Measurements from ENCODE around the gene MEG3.
"Not testable (repeated sequence)": the region's sequence is repeated elsewhere in the genome, so short reads cannot be mapped to it uniquely, and the experiment has no call there.

The MEG3 gene

GRCh38 chr14:100788942-100789341, 37.0 kb upstream of the MEG3 start:
- DNase-seq (ENCODE audit: low spot score): no peak

- DNase-seq (ENCODE audit: low spot score): no peak
Measured at GRCh38 chr14:100789460-100790417, 36.2 kb upstream of the MEG3 start.

- no peak for DNase-seq (ENCODE audit: low spot score)
Measured at GRCh38 chr14:100790502-100791347, 35.2 kb upstream of the MEG3 start.

- no peak for DNase-seq (ENCODE audit: low spot score)
Measured at GRCh38 chr14:100791348-100791735, 34.6 kb upstream of the MEG3 start.

GRCh38 chr14:100791995-100792394, 33.9 kb upstream of the MEG3 start:
- DNase-seq (ENCODE audit: low spot score): no peak

- no peak for DNase-seq (ENCODE audit: low spot score)
Measured at GRCh38 chr14:100796946-100797345, 29.0 kb upstream of the MEG3 start.

GRCh38 chr14:100800041-100800440, 25.9 kb upstream of the MEG3 start:
- no peak for DNase-seq (ENCODE audit: low spot score)

GRCh38 chr14:100801433-100801832, 24.5 kb upstream of the MEG3 start:
- not testable (repeated sequence) for DNase-seq (ENCODE audit: low spot score)

GRCh38 chr14:100802179-100802578, 23.7 kb upstream of the MEG3 start:
- no peak for DNase-seq (ENCODE audit: low spot score)

- DNase-seq (ENCODE audit: low spot score): no peak
Measured at GRCh38 chr14:100802766-100803165, 23.2 kb upstream of the MEG3 start.

GRCh38 chr14:100803226-100803625, 22.7 kb upstream of the MEG3 start:
- DNase-seq (ENCODE audit: low spot score): no peak

- DNase-seq (ENCODE audit: low spot score): no peak
Measured at GRCh38 chr14:100803676-100804075, 22.2 kb upstream of the MEG3 start.

GRCh38 chr14:100804138-100804537, 21.8 kb upstream of the MEG3 start:
- no peak for DNase-seq (ENCODE audit: low spot score)

GRCh38 chr14:100804558-100805309, 21.2 kb upstream of the MEG3 start:
- no peak for DNase-seq (ENCODE audit: low spot score)

GRCh38 chr14:100806386-100806785, 19.5 kb upstream of the MEG3 start:
- no peak for DNase-seq (ENCODE audit: low spot score)

GRCh38 chr14:100807496-100807895, 18.4 kb upstream of the MEG3 start:
- DNase-seq (ENCODE audit: low spot score): no peak

- no peak for DNase-seq (ENCODE audit: low spot score)
Measured at GRCh38 chr14:100807979-100808734, 17.8 kb upstream of the MEG3 start.

GRCh38 chr14:100810435-100810834, 15.5 kb upstream of the MEG3 start:
- DNase-seq (ENCODE audit: low spot score): no peak

GRCh38 chr14:100810861-100811461, 15.0 kb upstream of the MEG3 start:
- DNase-seq (ENCODE audit: low spot score): no peak

- DNase-seq (ENCODE audit: low spot score): no peak
Measured at GRCh38 chr14:100813291-100813690, 12.6 kb upstream of the MEG3 start.

Measured in activated CD4-positive, alpha-beta T cell treated with anti-CD3 and anti-CD28 coated beads, Interleukin-2, Interleukin-4, amounts not matched to agents 100 ng/mL and 50 ng/mL, durations not matched to agents 16 hours and 8 hours (primary cell).